Body of pancreas (tissue), 4 donors: ENCODE results near the gene ACYP2.

Experiments
- POLR2A ChIP-seq, 3 donors: fragments of 450-650 bp; IDR thresholded peaks; one replicate each; pipeline ENCODE4 v1.6.1; 2016; ENCODE audit warnings: antibody characterized with exemption in 3 of 3, mild to moderate bottlenecking in 2 of 3
- TF ChIP-seq, protein P1 (sequence below), 7 experiments: fragments of 450-650 bp in 4 of 7; fragments of 200-600 bp in 3 of 7; sonication (generic) in 3 of 7; IDR thresholded peaks; one replicate each; pipeline ENCODE4 v1.5.1; 2016 to 2019; ENCODE audit warnings: antibody characterized with exemption in 7 of 7

DNA sequence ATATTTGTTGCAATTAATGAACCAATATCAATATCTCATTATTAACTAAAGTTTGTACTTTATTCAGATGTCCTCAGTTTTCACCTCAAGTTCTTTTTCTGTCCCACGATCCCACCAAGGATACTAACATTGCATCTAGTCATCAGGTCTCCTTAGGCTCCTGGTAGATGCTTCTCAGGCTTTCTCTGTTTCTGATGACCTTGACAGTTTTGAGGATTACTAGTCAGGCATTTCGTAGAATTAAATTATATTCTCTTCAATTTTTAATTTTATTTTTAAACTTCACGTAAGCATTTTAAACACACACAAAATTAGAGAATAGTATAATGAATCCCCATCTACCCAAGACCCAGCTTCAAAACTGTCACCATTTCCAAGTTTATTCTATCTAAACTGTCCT is 5.6 kb upstream of the ACYP2 start:
- TF ChIP-seq, protein P1, sequence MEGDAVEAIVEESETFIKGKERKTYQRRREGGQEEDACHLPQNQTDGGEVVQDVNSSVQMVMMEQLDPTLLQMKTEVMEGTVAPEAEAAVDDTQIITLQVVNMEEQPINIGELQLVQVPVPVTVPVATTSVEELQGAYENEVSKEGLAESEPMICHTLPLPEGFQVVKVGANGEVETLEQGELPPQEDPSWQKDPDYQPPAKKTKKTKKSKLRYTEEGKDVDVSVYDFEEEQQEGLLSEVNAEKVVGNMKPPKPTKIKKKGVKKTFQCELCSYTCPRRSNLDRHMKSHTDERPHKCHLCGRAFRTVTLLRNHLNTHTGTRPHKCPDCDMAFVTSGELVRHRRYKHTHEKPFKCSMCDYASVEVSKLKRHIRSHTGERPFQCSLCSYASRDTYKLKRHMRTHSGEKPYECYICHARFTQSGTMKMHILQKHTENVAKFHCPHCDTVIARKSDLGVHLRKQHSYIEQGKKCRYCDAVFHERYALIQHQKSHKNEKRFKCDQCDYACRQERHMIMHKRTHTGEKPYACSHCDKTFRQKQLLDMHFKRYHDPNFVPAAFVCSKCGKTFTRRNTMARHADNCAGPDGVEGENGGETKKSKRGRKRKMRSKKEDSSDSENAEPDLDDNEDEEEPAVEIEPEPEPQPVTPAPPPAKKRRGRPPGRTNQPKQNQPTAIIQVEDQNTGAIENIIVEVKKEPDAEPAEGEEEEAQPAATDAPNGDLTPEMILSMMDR (IDR thresholded peaks at IDR 0.05) = no peak
- no peak for TF ChIP-seq POLR2A (IDR thresholded peaks at IDR 0.05)
